Kidney (tissue), 14 donors: ENCODE results near the gene CAMK2G. TPM values are rescaled to one million over a fixed set of nuclear protein-coding genes. Genes with fewer than 3 reads are reported as not detected.

ENCODE experiments used
- DNase-seq, 5 donors: peaks; one replicate each; pipeline ENCODE4 v3.0.0-alpha.2; 2013 to 2020
- FAIRE-seq: peaks from 2 replicates; lab custom pipeline; 2012; peaks lifted over from hg19 to GRCh38; lab: Jason Lieb, UNC
- H3K27ac ChIP-seq, 2 donors: one replicate each; pipeline ENCODE4 v1.7.0; 2013; ENCODE audit warnings: low read depth in 2 of 2, low read length in 2 of 2, inconsistent platforms in 1 of 2
- H3K27me3 ChIP-seq: one replicate; pipeline ENCODE4 v1.7.1; 2013; ENCODE audit warnings: low read length, inconsistent platforms; ENCODE audit not compliant: control insufficient read depth, insufficient read depth
- H3K36me3 ChIP-seq, 3 donors: one replicate each; pipeline versions ENCODE4 v1.7.0 to v1.7.1; 2013; ENCODE audit warnings: low read length in 3 of 3, control low read depth in 1 of 3, inconsistent platforms in 1 of 3; ENCODE audit not compliant: insufficient read depth in 3 of 3, control insufficient read depth in 2 of 3
- H3K4me1 ChIP-seq, 3 donors: one replicate each; pipeline versions ENCODE4 v1.7.0 to v1.7.1; 2013; ENCODE audit warnings: low read length in 3 of 3, inconsistent platforms in 1 of 3, low read depth in 1 of 3; ENCODE audit not compliant: control insufficient read depth in 2 of 3, insufficient read depth in 2 of 3
- H3K4me3 ChIP-seq, 3 donors: one replicate each; pipeline versions ENCODE4 v1.7.0 to v1.8.1; 2013; ENCODE audit warnings: low read length in 3 of 3, control low read depth in 1 of 3, inconsistent platforms in 1 of 3
- H3K9ac ChIP-seq, 3 donors: one replicate each; pipeline versions ENCODE4 v1.7.0 to v1.7.1; 2013; ENCODE audit warnings: low read length in 3 of 3, control low read depth in 1 of 3, inconsistent platforms in 1 of 3
- H3K9me3 ChIP-seq, 3 donors: one replicate each; pipeline versions ENCODE4 v1.7.0 to v1.7.1; 2013; ENCODE audit warnings: low read length in 3 of 3, control low read depth in 1 of 3, inconsistent platforms in 1 of 3; ENCODE audit not compliant: control insufficient read depth in 2 of 3, insufficient read depth in 1 of 3
- intact Hi-C: fragments of 100-400 bp; cut with DNase I; formaldehyde crosslinking; loops from one replicate; pipeline ENCODE4 v1.11.1; 2022
- polyA plus RNA-seq: library from polyadenylated mRNA; stranded (reverse); fragments of 350-450 nt; fragmentation: Illumina TruSeq; extraction: RNeasy Lipid Tissue Mini Kit (QIAGEN cat#74804); gene quantifications from one replicate; pipeline ENCODE4 v1.2.3, GENCODE V29; 2014; ENCODE audit warnings: low read depth, low replicate concordance; ENCODE audit not compliant: insufficient read depth
- total RNA-seq: library from RNA; stranded (reverse); fragmentation: NEBNext Ultra II Directional; extraction: Animal tissue kit (Norgen Biotek cat#: 25700); gene quantifications from one replicate; pipeline ENCODE4 v1.2.1, GENCODE V29; 2021
- TF ChIP-seq, protein P1 (sequence below): IDR thresholded peaks from 3 replicates; pipeline ENCODE4 v1.5.1; 2012; ENCODE audit warnings: mild to moderate bottlenecking, moderate library complexity, borderline replicate concordance; ENCODE audit not compliant: insufficient read depth; ENCODE audit errors: extremely low read depth
- donor health status: control.
- donor health status: control.
- donor health status: control.
- donor health status: control.
- donor health status: control.
- donor health status: DM: yes; HTN: yes; CAD: no.
- donor health status: Normal renal cell carcinoma (clear cell type).

CAMK2G gene
- total and polyA plus RNA-seq, 2 donors from 2014 or later = 21.0 to 29.1 TPM

DNA sequence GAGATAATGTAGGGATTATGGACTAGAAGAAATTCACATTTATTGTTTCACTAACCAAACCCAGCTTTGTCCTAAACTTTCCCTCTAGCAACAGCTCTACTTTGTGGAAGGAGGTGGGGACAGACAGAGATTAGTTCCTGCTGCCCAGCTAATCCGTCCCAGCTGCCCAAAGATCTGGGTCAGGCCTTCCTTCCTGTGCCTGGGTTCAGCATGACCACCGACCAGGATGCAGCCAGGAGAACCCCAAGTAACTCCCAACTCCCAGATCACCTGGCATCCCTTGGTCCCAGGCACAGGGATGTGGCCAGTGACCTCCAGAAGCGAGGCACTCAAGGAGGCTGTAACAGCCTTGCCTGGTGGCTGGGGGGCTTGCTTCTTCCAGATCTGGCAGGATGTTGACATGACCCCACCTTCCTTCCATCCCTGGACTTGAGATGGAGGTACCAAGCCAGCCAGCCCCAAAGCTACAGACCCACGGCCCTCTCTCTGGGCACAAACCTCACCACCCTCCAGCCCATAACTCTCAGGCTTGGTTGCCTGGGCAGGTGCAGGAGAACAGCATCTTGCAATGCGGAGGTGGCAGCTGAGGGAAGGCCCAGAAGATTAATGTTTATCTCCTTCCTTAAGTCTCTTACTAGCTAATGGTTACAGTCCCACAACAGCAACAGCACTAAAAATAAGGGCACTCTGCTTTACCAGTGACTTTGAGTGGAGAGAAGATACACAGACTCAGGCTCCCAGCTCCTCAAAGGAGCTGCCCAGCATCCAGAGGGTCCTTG lies 11.1 kb downstream of the CAMK2G start:
- H3K36me3 ChIP-seq = peaks cover 0 to 13% (median 2%) of the 10 kb centered on the region in 3 donors
- H3K4me1 ChIP-seq = peaks cover 0 to 22% (median 21%) of the 10 kb centered on the region in 3 donors
- DNase-seq = no peak

GRCh38 chr10:73862011-73862410 lies 12.3 kb downstream of the CAMK2G start:
- no peaks in the 10 kb centered on the region for H3K27me3 ChIP-seq
- no peak for FAIRE-seq
- H3K36me3 ChIP-seq = peaks cover 0 to 13% (median 2%) of the 10 kb centered on the region in 3 donors
- no peak overlapping the region for H3K9ac ChIP-seq
- H3K9me3 ChIP-seq = no peaks in the 10 kb centered on the region
- H3K4me3 ChIP-seq = no peak overlapping the region
- intact Hi-C loops = no loop called here
- peaks cover 0 to 25% (median 19%) of the 10 kb centered on the region in 3 donors for H3K4me1 ChIP-seq
- DNase-seq = no peak
- H3K27ac ChIP-seq = no peak overlapping the region
- TF ChIP-seq, protein P1, sequence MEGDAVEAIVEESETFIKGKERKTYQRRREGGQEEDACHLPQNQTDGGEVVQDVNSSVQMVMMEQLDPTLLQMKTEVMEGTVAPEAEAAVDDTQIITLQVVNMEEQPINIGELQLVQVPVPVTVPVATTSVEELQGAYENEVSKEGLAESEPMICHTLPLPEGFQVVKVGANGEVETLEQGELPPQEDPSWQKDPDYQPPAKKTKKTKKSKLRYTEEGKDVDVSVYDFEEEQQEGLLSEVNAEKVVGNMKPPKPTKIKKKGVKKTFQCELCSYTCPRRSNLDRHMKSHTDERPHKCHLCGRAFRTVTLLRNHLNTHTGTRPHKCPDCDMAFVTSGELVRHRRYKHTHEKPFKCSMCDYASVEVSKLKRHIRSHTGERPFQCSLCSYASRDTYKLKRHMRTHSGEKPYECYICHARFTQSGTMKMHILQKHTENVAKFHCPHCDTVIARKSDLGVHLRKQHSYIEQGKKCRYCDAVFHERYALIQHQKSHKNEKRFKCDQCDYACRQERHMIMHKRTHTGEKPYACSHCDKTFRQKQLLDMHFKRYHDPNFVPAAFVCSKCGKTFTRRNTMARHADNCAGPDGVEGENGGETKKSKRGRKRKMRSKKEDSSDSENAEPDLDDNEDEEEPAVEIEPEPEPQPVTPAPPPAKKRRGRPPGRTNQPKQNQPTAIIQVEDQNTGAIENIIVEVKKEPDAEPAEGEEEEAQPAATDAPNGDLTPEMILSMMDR = no peak

More for the DNA sequence above, 11.1 kb downstream of the CAMK2G start:
- Histone ChIP-seq H3K27ac (no peak overlapping the region), H3K9ac (no peak overlapping the region), H3K9me3 (no peaks in the 10 kb centered on the region), H3K27me3 (no peaks in the 10 kb centered on the region), H3K4me3 (no peak overlapping the region)
- intact Hi-C loops = no loop called here
- TF ChIP-seq, protein P1 = no peak
- FAIRE-seq = no peak

GRCh38 chr10:73859784-73860491 lies 14.4 kb downstream of the CAMK2G start:
- peaks cover 0 to 8% (median 1%) of the 10 kb centered on the region in 3 donors for H3K36me3 ChIP-seq
- no peak for FAIRE-seq

More at GRCh38 chr10:73859784-73860491, 14.4 kb downstream of the CAMK2G start:
- Histone ChIP-seq H3K4me3 (no peak overlapping the region), H3K27ac (no peak overlapping the region), H3K27me3 (no peaks in the 10 kb centered on the region), H3K9ac (no peak overlapping the region), H3K4me1 (peaks cover 0 to 28% (median 12%) of the 10 kb centered on the region in 3 donors), H3K9me3 (no peaks in the 10 kb centered on the region)
- no peak for DNase-seq
- TF ChIP-seq, protein P1 = no peak
- intact Hi-C loops = no loop called here
